Measurements from ENCODE around the gene SPANXN4.

DNA sequence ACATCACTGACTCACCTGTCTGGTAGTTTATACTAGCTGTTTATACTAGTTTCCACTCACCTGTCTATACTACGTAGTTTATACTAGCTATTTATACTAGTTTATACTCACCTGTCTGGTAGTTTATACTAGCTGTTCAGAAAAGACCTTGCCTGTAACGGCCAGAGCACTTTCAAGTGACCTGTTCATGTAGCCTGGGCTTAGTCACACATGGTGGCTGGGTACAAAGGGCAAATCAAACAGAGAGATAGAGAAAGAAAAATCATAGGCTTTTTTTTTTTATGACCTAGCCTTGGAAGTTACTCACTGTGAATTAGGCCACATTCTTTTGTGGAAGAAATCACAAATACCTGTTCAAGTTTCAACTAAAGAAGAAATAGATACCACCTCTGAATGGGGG lies 30.7 kb upstream of the SPANXN4 start:
- TF ChIP-seq, protein P1, sequence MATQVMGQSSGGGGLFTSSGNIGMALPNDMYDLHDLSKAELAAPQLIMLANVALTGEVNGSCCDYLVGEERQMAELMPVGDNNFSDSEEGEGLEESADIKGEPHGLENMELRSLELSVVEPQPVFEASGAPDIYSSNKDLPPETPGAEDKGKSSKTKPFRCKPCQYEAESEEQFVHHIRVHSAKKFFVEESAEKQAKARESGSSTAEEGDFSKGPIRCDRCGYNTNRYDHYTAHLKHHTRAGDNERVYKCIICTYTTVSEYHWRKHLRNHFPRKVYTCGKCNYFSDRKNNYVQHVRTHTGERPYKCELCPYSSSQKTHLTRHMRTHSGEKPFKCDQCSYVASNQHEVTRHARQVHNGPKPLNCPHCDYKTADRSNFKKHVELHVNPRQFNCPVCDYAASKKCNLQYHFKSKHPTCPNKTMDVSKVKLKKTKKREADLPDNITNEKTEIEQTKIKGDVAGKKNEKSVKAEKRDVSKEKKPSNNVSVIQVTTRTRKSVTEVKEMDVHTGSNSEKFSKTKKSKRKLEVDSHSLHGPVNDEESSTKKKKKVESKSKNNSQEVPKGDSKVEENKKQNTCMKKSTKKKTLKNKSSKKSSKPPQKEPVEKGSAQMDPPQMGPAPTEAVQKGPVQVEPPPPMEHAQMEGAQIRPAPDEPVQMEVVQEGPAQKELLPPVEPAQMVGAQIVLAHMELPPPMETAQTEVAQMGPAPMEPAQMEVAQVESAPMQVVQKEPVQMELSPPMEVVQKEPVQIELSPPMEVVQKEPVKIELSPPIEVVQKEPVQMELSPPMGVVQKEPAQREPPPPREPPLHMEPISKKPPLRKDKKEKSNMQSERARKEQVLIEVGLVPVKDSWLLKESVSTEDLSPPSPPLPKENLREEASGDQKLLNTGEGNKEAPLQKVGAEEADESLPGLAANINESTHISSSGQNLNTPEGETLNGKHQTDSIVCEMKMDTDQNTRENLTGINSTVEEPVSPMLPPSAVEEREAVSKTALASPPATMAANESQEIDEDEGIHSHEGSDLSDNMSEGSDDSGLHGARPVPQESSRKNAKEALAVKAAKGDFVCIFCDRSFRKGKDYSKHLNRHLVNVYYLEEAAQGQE (IDR thresholded peaks at IDR 0.05; ENCODE audit: insufficient read depth in 1 of 2, low read depth in 2 of 2, low read length in 1 of 2) = no peak
- TF ChIP-seq, protein P2, sequence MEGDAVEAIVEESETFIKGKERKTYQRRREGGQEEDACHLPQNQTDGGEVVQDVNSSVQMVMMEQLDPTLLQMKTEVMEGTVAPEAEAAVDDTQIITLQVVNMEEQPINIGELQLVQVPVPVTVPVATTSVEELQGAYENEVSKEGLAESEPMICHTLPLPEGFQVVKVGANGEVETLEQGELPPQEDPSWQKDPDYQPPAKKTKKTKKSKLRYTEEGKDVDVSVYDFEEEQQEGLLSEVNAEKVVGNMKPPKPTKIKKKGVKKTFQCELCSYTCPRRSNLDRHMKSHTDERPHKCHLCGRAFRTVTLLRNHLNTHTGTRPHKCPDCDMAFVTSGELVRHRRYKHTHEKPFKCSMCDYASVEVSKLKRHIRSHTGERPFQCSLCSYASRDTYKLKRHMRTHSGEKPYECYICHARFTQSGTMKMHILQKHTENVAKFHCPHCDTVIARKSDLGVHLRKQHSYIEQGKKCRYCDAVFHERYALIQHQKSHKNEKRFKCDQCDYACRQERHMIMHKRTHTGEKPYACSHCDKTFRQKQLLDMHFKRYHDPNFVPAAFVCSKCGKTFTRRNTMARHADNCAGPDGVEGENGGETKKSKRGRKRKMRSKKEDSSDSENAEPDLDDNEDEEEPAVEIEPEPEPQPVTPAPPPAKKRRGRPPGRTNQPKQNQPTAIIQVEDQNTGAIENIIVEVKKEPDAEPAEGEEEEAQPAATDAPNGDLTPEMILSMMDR (IDR thresholded peaks at IDR 0.05) = no peak
- TF ChIP-seq POLR2AphosphoS5 (IDR thresholded peaks at IDR 0.05; ENCODE audit: low read depth, low read length) (no peak), SIN3A (IDR thresholded peaks at IDR 0.05; ENCODE audit: borderline replicate concordance, insufficient read depth, low read depth, low read length) (no peak)
